Activated naive CD4-positive, alpha-beta T cell treated with anti-CD3 and anti-CD28 coated beads, Interleukin-2, amount 50 U/mL, for 72 hours (primary cell): ENCODE measurements around the gene KIAA1671. TPM values are rescaled to one million over a fixed set of nuclear protein-coding genes. Genes with fewer than 3 reads are reported as not detected.

Source experiments
- ATAC-seq, 2 donors: fragments of 150-1000 bp; cut with Tn5 transposase; 2 replicates each; pipeline ENCODE4 v1.10.0; 2021; ENCODE audit warnings: mild to moderate bottlenecking in 2 of 2, moderate library complexity in 2 of 2
- DNase-seq, 2 donors: peaks; one replicate each; pipeline ENCODE4 v3.0.0; 2021 to 2022; ENCODE audit warnings: low spot score in 2 of 2
- H3K27ac Mint-ChIP-seq, 2 donors: one replicate each; pipeline ENCODE4 v1.8.0; 2022; ENCODE audit warnings: mild to moderate bottlenecking in 2 of 2, mixed read lengths in 2 of 2
- H3K36me3 Mint-ChIP-seq, 2 donors: one replicate each; pipeline ENCODE4 v1.8.0; 2022; ENCODE audit warnings: mixed read lengths in 2 of 2
- H3K9me3 Mint-ChIP-seq, 2 donors: one replicate each; pipeline ENCODE4 v1.8.0; 2022; ENCODE audit warnings: mixed read lengths in 2 of 2
- total RNA-seq, 2 donors: library from RNA; stranded (reverse); gene quantifications; one replicate each; pipeline ENCODE4 v1.2.3, GENCODE V29; 2022

KIAA1671 gene
- total RNA-seq, 2 donors from 2014 or later: 2.0 to 22.0 TPM

DNA sequence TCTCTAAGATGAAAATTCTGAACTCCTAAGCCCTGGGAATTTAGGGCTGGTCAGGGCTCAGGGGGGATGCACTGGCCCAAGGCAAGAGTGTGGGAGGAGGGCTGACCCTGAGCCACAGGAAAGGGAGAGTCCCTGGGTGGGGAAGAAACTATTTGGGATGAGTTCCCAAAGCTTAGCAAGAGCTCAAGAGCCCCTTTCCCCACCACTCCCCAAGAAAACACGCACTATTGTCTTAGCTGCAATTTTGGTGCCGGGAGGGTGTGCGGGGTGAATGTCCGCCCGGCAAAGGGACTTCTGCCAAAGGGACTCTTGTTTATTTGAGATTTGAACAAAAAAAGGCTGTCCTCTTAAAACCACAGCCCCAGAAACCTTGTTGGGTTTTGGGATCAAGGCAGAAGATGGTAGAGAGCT lies 37.0 kb downstream of the KIAA1671 start:
- Mint-ChIP-seq H3K9me3 (no peaks in the 10 kb centered on the region), H3K36me3 (no peaks in the 10 kb centered on the region), H3K27ac (no peak overlapping the region)
- no peak for DNase-seq
- ATAC-seq: no peak

DNA sequence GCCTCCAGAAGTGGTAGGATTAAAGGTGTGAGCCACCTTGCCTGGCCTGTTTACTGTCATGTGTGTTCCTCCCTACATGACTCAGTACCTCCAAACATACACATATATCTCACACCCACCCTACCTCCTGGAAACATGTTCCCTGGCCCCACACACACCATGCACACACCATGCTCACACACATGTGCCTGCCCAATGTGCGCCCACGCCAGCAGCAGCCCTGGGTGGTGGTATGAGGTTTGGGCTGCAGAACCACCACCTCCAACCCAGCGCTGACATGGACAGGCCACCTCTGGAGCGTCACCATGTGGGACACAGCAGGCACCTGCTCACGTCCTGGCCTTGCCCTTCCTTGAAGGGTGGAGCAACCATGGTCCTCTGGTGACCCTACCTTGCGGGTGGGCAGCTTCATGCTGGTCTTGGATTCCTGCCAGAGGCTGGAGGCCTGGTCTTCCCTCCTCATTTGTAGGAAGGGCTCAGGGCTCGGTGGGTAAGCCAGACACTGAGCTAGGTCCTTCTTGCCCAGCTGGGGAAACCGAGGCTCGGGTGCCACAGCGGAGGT lies 37.9 kb downstream of the KIAA1671 start:
- no peak for DNase-seq
- Mint-ChIP-seq H3K36me3 (no peaks in the 10 kb centered on the region), H3K9me3 (no peaks in the 10 kb centered on the region), H3K27ac (no peak overlapping the region)
- no peak for ATAC-seq

DNA sequence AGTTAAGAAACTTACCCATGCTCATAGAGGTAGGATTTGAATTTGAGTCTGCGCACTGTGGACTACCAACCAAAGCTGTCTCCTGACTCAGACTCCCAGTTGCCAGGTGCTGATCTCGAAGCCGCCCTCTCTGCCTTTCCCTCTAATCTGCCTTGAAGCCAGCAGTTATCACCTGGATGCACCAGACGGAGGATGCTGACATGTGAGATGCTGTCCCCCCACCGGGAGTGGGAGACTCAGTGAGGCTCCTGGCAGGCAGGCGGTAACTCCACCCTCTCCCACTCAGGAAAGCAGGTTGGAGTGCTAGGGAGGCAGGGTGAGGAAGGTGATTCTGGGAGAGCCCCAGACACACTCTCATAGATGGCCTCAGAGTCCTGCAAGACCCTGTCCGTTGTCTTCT lies 40.4 kb downstream of the KIAA1671 start:
- no peak for DNase-seq
- Mint-ChIP-seq H3K27ac (no peak overlapping the region), H3K9me3 (no peaks in the 10 kb centered on the region), H3K36me3 (no peaks in the 10 kb centered on the region)
- no peak for ATAC-seq

DNA sequence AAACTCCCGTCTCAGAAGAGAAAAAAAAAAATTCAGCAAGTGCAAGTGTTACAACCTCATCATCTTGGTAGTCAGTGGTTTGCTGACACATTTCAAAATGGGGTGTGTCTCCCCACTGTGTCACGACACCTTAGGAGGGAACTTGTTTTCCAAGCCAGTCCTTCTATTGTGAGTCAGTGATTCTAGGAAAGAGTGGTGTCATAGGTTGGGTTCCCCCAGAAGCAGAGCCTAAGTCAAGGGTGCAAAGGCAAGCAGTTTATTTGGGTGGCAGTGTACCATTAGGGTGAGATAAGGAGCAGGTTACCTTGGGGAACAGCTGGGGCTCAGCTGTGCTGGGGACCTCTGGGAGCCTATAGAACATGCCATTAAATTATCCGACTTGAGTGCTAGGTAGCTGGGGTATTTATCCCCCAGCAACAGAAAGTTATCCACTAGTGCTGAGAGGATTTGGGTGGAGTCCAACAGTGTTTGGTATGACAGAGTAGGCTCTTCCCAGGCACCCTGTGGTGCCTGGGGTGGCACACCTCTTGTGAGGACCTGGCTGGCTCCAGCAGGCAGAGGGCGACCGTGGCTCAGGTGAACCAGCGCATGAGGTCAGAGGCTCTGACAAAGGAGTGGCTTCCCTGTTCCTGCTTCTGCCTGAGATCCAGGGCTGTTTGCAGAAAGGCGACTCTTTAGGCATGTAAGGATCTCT lies 41.7 kb downstream of the KIAA1671 start:
- H3K27ac Mint-ChIP-seq: peak overlapping the region; percentile 42 to 93

DNA sequence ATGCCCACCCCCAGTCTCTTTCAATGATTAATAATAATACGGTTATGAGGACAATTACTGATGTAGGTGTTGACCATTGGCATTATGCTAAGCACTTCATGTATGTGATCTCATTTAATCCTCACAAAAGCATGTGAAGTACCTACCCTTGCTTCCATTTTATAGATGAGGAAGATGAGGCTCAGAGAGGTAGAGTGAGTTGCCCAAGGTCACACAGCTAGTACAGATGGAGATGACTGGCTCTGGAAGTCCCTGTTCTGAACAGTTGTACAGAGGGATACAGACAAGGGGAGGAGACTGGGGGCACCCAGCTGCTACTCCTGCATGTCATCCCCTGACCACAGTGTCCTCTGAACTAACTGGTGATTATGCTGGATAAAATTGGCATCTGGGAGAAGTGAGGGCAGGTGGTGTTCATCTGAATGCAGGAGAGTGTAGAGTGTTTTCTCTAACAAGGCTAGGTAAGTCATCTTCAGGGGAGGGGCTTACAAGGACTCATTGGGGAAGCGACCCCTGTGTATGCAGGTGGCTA lies 43.2 kb downstream of the KIAA1671 start:
- H3K27ac Mint-ChIP-seq: peak overlapping the region in 1 of 2 donors; percentile 75

More for the DNA sequence above, 41.7 kb downstream of the KIAA1671 start:
- Mint-ChIP-seq H3K36me3 (no peaks in the 10 kb centered on the region), H3K9me3 (no peaks in the 10 kb centered on the region)
- DNase-seq: peak; percentile 53 to 57
- ATAC-seq: peak; percentile 97 to 98

DNA sequence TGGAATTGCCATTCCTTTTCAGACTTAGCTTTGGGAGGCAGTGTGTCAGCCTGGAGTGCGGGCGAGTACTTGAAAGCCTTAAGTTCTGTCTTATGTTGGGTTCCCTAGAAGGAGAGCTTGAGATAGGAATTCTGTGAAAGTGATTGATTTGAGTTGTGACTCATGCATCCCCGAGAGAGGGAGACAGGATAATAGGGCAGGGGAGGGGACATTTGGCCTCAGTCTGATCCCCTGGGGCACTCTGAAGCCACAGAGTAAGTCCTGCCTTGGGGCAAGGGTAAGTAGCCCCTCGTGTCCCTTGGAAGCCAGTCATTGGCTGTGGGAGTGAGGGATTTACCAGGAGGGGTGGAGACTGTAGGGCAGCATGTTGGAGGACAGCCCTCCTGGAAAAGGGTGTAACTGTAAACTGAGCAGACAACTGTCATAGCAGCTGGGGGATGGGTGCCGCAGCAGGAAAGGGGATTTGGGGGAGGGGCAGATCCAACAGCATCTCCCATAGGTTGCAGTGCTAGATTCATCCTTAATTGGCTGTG lies 44.0 kb downstream of the KIAA1671 start:
- ATAC-seq: no peak
- no peaks in the 10 kb centered on the region for H3K9me3 Mint-ChIP-seq
- H3K27ac Mint-ChIP-seq: peak overlapping the region in 1 of 2 donors; percentile 65
- H3K36me3 Mint-ChIP-seq: no peaks in the 10 kb centered on the region
- no peak for DNase-seq

More for the DNA sequence above, 43.2 kb downstream of the KIAA1671 start:
- DNase-seq (no peak), ATAC-seq (no peak)
- Mint-ChIP-seq H3K36me3 (no peaks in the 10 kb centered on the region), H3K9me3 (no peaks in the 10 kb centered on the region)

DNA sequence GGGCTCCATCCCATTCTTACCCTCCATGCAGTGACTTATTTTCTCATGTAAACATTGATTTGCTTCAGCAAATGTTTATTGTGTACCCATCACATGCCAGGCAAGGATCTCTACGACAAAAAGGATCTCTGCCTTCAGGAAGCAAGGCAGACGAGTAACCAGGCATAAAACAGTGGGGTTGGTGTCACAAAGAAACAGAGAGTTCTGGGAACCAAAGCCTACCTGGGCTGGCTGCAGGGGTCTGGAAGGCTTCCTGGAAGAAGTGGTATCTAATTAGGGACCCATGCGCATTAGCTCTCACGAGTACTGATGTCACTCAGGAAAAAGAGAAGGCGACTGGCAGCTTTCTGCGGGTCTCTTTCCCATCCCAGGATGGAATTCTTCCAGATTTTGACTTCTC lies 44.5 kb downstream of the KIAA1671 start:
- ATAC-seq (no peak), DNase-seq (no peak)
- no peak overlapping the region for H3K27ac Mint-ChIP-seq
- H3K36me3 Mint-ChIP-seq: peaks cover 0 to 2% of the 10 kb centered on the region in 2 donors
- H3K9me3 Mint-ChIP-seq: no peaks in the 10 kb centered on the region

DNA sequence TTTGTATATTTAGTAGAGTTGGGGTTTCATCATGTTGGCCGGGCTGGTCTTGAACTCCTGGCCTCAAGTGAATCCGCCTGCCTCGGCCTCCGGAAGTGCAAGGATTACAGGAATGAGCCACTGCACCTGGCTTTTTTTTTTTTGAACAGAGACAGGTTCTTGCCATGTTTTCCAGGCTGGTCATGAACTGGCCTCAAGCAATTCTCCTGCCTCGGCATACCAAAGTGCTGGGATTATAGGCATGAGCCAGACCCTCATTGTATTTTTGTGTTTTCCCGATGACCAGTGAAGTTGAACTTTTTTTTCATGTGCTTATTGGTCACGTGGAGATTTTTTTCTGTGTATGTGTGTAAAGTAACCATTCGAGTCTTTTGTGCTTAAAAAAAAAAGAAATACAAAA lies 48.2 kb downstream of the KIAA1671 start:
- H3K9me3 Mint-ChIP-seq: no peaks in the 10 kb centered on the region
- ATAC-seq (no peak), DNase-seq (no peak)
- H3K27ac Mint-ChIP-seq: no peak overlapping the region
- peaks cover 0 to 7% of the 10 kb centered on the region in 2 donors for H3K36me3 Mint-ChIP-seq

DNA sequence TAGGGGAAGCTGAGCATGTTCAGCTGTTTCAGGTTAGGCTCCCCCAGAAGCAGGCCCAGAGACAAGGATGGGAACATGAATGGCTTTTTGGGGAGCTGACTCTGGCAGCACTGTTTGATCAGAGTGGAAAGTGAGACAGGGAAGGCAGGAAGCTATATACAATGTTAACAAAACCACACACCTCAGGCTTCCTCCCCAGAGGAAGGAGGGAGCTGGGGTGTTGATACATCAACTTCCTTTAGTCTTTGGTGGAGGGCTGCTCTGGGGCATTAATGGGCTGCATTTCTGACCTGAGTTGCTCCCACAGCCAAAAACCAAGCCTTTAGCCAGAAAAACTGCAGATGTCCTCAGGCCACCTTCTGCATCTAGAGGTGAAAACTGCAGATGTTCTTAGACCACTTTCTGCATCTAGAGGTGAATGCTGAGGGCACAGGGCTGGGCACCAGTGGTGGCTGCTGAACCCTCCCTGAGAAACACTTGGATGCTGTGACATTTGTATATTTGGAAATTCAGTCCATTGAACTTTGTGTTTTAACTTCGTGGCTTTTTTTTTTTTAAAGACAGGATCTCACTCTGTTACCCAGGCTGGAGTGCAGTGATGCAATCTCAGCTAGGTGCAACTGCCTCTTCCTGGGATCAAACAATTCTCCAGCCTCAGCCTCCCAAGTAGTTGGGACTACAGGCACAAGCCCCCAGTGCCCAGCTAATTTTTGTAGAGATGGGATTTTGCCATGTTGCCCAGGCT lies 49.9 kb downstream of the KIAA1671 start:
- Mint-ChIP-seq H3K27ac (no peak overlapping the region), H3K36me3 (peaks cover 0 to 7% of the 10 kb centered on the region in 2 donors), H3K9me3 (no peaks in the 10 kb centered on the region)
- DNase-seq: no peak
- no peak for ATAC-seq

DNA sequence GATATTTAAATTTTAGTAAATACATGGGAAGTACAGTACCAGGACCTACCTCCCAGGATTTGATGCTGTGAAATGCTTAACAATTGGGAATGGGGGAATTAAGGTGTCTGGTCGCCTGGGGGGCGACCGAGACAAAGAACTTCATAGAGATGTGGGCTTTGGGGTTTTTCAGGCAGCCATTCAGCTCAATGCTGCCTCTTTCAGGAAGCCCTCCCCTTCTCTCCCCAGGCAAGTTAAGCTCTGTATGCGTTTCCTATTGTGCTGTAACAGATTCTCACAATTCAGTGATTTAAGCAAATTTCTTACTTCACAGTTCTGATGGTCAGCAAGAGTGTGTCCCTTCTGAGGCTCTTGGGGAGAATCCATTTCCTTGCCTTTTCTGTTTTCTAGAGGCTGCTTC lies 53.8 kb downstream of the KIAA1671 start:
- DNase-seq (no peak), ATAC-seq (no peak)
- no peaks in the 10 kb centered on the region for H3K9me3 Mint-ChIP-seq
- H3K27ac Mint-ChIP-seq: no peak overlapping the region
- H3K36me3 Mint-ChIP-seq: peaks cover 0 to 7% of the 10 kb centered on the region in 2 donors

DNA sequence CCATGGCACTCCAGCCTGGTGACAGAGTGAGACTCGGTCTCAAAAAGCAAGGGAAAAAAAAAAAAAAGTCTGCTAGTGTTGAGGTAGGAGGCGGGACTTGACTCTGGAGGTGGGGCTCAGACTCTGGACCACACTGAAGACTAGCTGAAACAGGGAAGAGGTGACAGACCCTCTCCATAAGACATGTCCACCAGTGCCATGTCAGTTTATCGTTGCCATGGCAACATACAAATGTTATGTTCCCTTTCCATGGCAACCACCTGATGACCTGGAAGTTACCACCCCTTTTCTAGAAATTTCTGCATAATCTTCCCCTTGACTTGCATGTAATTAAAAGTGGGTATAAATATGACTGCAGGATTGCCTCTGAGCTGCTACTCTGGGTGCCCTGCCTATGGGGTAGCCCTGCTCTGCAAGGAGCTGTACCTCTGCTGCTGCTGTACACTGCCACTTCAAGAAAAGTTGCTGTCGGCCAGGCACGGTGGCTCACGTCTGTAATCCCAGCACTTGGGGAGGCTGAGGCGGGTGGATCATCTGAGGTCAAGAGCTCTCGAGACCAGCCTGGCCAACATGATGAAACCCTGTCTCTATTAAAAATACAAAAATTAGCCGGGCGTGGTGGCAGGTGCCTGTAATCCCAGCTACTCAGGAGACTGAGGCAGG lies 55.1 kb downstream of the KIAA1671 start:
- H3K27ac Mint-ChIP-seq: no peak overlapping the region
- ATAC-seq (peak in 1 of 2 donors; percentile 54), DNase-seq (no peak)
- H3K9me3 Mint-ChIP-seq: no peaks in the 10 kb centered on the region
- H3K36me3 Mint-ChIP-seq: no peaks in the 10 kb centered on the region

DNA sequence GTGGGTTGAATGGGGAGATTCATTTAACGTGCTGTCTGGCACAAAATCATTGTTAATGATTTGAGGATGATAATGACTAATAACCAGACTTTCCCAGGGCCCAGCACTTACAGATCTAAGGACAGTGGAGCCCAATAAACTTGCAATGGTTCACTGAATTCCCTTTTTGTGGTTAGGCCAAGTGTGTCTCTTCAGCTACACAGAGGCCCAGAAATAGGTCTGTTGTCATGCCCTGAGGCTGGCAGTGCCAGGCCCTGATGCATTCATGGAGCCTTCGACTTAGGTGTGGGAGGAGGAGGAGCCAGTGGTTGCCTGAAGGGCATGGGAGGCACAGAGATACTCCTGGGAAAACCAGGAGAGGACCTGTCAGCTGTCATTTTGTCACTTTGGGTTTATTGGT lies 56.1 kb downstream of the KIAA1671 start:
- no peaks in the 10 kb centered on the region for H3K36me3 Mint-ChIP-seq
- no peaks in the 10 kb centered on the region for H3K9me3 Mint-ChIP-seq
- DNase-seq (no peak), ATAC-seq (no peak)
- peak overlapping the region; percentile 24 to 73 for H3K27ac Mint-ChIP-seq

DNA sequence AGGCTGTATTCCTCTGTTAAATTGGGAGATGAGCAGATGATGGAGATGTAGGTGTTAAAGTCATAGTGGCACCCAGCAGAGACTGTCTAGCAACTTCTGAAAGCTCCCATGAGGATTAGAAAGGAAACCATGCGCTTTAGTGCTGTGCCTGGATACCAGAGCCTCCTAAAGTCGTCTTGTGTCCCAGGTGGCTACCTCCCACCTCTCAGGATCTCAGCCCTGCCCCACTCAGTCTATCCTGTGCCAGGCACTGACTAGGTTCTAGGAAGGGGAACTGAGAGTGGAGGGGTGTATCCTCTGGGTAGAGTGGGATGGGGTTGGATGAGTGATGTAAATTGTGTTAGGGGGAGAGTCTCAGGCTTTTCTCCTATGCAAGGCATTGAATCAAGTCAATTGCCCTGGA lies 60.2 kb downstream of the KIAA1671 start:
- H3K36me3 Mint-ChIP-seq: no peaks in the 10 kb centered on the region

DNA sequence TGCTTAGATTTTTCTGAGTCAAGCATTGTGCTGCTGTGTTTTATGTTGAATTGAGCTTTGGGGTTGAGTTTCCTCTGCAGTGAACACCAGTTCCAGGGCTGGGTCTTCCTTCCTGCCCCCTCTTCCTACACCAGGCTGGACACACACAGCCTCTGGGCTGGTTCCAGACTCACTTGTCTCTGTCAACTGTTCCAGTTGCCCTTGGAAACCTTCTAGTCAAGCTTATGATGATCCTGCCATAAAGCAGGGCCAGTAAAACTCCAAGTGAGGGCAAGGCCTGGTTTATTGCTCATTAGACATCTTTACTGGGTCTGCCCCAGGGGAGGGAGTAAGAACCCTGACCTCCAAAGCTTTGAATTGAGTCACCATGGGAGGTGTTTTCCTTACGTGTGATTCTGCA lies 61.1 kb downstream of the KIAA1671 start:
- DNase-seq (no peak), ATAC-seq (no peak)
- Mint-ChIP-seq H3K27ac (no peak overlapping the region), H3K9me3 (no peaks in the 10 kb centered on the region), H3K36me3 (no peaks in the 10 kb centered on the region)

More for the DNA sequence above, 60.2 kb downstream of the KIAA1671 start:
- H3K27ac Mint-ChIP-seq: no peak overlapping the region
- DNase-seq (no peak), ATAC-seq (no peak)
- H3K9me3 Mint-ChIP-seq: no peaks in the 10 kb centered on the region

DNA sequence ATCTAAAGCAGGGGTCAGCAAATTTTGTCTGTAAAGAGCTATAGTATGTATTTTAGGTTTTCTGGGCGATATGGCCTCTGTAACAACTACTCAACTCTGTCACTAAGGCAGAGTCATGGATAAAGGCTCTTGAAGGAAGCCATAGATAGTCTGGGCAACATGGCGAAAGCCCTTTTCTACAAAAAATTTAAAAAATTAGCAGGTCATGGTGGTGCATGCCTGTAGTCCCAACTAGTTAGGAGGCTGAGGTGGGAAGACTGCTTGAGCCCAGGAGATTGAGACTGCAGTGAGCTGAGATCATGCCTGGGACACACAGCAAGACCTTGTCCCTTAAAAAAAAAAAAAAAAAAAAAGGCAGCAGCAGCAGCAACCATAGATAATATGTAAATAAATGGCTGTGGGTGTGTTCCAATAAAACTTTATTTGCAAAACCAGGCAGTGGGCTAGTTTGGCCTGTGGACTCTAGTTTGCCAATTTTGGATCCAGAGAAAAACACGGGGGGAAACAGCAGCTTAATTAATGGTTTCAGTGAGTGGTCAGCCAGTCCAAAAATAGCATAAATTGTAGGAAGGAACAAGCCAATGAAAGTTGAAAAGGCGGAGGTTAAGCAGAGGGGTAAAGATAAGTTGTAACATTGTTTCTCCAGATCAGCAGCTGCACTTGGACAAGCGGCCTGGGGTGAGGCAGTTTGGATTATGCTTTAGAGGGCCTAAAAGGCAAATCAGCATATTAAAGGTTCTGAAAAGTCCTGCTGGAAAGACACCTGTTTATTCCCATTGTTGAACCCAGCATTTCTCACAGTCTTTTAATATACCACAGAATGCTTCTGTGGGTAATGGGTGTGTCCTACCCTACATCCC lies 62.6 kb downstream of the KIAA1671 start:
- ATAC-seq (no peak), DNase-seq (no peak)
- H3K9me3 Mint-ChIP-seq: no peaks in the 10 kb centered on the region
- H3K27ac Mint-ChIP-seq: no peak overlapping the region
- no peaks in the 10 kb centered on the region for H3K36me3 Mint-ChIP-seq

DNA sequence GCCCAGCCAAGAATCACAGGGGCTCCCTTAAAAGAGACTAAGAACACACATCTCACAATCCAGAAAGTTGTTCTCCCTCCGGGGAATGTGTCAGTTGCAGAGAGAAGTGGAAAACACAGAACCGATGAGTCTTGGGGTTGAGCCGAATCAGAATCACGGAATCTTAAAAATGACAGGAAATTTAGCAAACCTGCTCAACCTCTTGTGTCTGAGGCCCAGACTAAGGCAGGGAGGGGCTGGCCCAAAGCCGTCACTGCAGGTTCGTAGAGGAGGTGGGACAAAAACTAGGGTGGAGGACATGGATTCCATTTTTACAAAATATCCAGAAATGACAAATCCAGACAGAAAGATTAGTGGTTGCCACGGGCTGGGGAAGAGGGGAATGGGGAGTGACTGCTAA lies 63.8 kb downstream of the KIAA1671 start:
- no peaks in the 10 kb centered on the region for H3K36me3 Mint-ChIP-seq
- no peak overlapping the region for H3K27ac Mint-ChIP-seq
- DNase-seq (no peak), ATAC-seq (no peak)
- H3K9me3 Mint-ChIP-seq: no peaks in the 10 kb centered on the region
